ENCODE measurements around the gene DCHS2. TPM values are rescaled to one million over a fixed set of nuclear protein-coding genes. Genes with fewer than 3 reads are reported as not detected.

DCHS2 gene
- total and polyA plus RNA-seq, 2 experiments from 2014 or later: 0.21 to 7.6 TPM

- H3K4me1 Mint-ChIP-seq: no peaks in the 10 kb centered on the region
- Histone ChIP-seq H3K9me2 (ENCODE audit: insufficient read depth) (no peaks in the 10 kb centered on the region), H3K4me3 (no peak overlapping the region), H3K79me2 (replicated peaks; ENCODE audit: insufficient read depth) (no peaks in the 10 kb centered on the region), H2AFZ (no peak overlapping the region), H3K27me3 (ENCODE audit: insufficient read depth) (no peaks in the 10 kb centered on the region), H3F3A (replicated peaks; ENCODE audit: low read depth) (no peaks in the 10 kb centered on the region), H3K4me1 (ENCODE audit: insufficient read depth) (no peaks in the 10 kb centered on the region), H4K20me1 (replicated peaks; ENCODE audit: insufficient read depth) (no peaks in the 10 kb centered on the region), H3K4me2 (no peak overlapping the region), H3K27ac (ENCODE audit: low read depth) (no peak overlapping the region), H3K36me3 (ENCODE audit: insufficient read depth) (no peaks in the 10 kb centered on the region)
- no peaks in the 10 kb centered on the region for H3K9me3 Mint-ChIP-seq
- no peak for ATAC-seq
- H3K36me3 Mint-ChIP-seq (ENCODE audit: low read depth): no peaks in the 10 kb centered on the region
- H3K4me3 Mint-ChIP-seq: no peak overlapping the region
- H3K27ac Mint-ChIP-seq: no peak overlapping the region
- peaks cover 2% of the 10 kb centered on the region for H3K27me3 Mint-ChIP-seq (ENCODE audit: insufficient read depth, low read depth, poor library complexity)
- no peak for TF ChIP-seq STAT1 (IDR thresholded peaks at IDR 0.05; ENCODE audit: unreplicated experiment)
- TF ChIP-seq JUNB (IDR thresholded peaks at IDR 0.05; ENCODE audit: unreplicated experiment): no peak
- no peak for TF ChIP-seq EZH2 (IDR thresholded peaks at IDR 0.05; ENCODE audit: low read depth, unreplicated experiment)
- TF ChIP-seq, protein P1, sequence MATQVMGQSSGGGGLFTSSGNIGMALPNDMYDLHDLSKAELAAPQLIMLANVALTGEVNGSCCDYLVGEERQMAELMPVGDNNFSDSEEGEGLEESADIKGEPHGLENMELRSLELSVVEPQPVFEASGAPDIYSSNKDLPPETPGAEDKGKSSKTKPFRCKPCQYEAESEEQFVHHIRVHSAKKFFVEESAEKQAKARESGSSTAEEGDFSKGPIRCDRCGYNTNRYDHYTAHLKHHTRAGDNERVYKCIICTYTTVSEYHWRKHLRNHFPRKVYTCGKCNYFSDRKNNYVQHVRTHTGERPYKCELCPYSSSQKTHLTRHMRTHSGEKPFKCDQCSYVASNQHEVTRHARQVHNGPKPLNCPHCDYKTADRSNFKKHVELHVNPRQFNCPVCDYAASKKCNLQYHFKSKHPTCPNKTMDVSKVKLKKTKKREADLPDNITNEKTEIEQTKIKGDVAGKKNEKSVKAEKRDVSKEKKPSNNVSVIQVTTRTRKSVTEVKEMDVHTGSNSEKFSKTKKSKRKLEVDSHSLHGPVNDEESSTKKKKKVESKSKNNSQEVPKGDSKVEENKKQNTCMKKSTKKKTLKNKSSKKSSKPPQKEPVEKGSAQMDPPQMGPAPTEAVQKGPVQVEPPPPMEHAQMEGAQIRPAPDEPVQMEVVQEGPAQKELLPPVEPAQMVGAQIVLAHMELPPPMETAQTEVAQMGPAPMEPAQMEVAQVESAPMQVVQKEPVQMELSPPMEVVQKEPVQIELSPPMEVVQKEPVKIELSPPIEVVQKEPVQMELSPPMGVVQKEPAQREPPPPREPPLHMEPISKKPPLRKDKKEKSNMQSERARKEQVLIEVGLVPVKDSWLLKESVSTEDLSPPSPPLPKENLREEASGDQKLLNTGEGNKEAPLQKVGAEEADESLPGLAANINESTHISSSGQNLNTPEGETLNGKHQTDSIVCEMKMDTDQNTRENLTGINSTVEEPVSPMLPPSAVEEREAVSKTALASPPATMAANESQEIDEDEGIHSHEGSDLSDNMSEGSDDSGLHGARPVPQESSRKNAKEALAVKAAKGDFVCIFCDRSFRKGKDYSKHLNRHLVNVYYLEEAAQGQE (IDR thresholded peaks at IDR 0.05; ENCODE audit: unreplicated experiment): no peak
- DNase-seq (ENCODE audit: low spot score): no peak
Observed at GRCh38 chr4:154341448-154341847, 150.2 kb downstream of the DCHS2 start.

GRCh38 chr4:154335588-154335987 lies 156.0 kb downstream of the DCHS2 start:
- no peaks in the 10 kb centered on the region for H3K79me2 ChIP-seq (replicated peaks; ENCODE audit: insufficient read depth)
- H3K4me2 ChIP-seq: no peak overlapping the region
- no peak overlapping the region for H3K27ac ChIP-seq (ENCODE audit: low read depth)
- H2AFZ ChIP-seq: no peak overlapping the region
- H3K4me3 Mint-ChIP-seq: no peak overlapping the region
- H3K27ac Mint-ChIP-seq: no peak overlapping the region
- peaks cover 11% of the 10 kb centered on the region for H3K27me3 Mint-ChIP-seq (ENCODE audit: insufficient read depth, low read depth, poor library complexity)
- H3K9me2 ChIP-seq (ENCODE audit: insufficient read depth): no peaks in the 10 kb centered on the region
- no peaks in the 10 kb centered on the region for H3F3A ChIP-seq (replicated peaks; ENCODE audit: low read depth)
- peaks cover 5% of the 10 kb centered on the region for H3K4me1 ChIP-seq (ENCODE audit: insufficient read depth)
- DNase-seq (ENCODE audit: low spot score) (no peak), ATAC-seq (no peak)
- no peaks in the 10 kb centered on the region for H3K36me3 Mint-ChIP-seq (ENCODE audit: low read depth)
- no peak overlapping the region for H3K4me3 ChIP-seq
- H3K4me1 Mint-ChIP-seq: peaks cover 3% of the 10 kb centered on the region; the same call in 2 of the 3 replicates
- no peaks in the 10 kb centered on the region for H4K20me1 ChIP-seq (replicated peaks; ENCODE audit: insufficient read depth)
- H3K27me3 ChIP-seq (ENCODE audit: insufficient read depth): peaks cover 22% of the 10 kb centered on the region
- H3K36me3 ChIP-seq (ENCODE audit: insufficient read depth): no peaks in the 10 kb centered on the region
- no peaks in the 10 kb centered on the region for H3K9me3 Mint-ChIP-seq
- no peak for TF ChIP-seq STAT1 (IDR thresholded peaks at IDR 0.05; ENCODE audit: unreplicated experiment)
- TF ChIP-seq NANOG (IDR thresholded peaks at IDR 0.05; ENCODE audit: borderline replicate concordance): no peak
- TF ChIP-seq, protein P1 (IDR thresholded peaks at IDR 0.05; ENCODE audit: unreplicated experiment): no peak
- TF ChIP-seq JUNB (IDR thresholded peaks at IDR 0.05; ENCODE audit: unreplicated experiment): no peak
- TF ChIP-seq ZNF114 (CRISPR knock-in tag; IDR thresholded peaks at IDR 0.05): no peak
- no peak for TF ChIP-seq EZH2 (IDR thresholded peaks at IDR 0.05; ENCODE audit: low read depth, unreplicated experiment)
- TF ChIP-seq, protein P2, sequence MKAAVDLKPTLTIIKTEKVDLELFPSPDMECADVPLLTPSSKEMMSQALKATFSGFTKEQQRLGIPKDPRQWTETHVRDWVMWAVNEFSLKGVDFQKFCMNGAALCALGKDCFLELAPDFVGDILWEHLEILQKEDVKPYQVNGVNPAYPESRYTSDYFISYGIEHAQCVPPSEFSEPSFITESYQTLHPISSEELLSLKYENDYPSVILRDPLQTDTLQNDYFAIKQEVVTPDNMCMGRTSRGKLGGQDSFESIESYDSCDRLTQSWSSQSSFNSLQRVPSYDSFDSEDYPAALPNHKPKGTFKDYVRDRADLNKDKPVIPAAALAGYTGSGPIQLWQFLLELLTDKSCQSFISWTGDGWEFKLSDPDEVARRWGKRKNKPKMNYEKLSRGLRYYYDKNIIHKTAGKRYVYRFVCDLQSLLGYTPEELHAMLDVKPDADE (IDR thresholded peaks at IDR 0.05): no peak
- no peak for TF ChIP-seq ZNF331 (CRISPR knock-in tag; IDR thresholded peaks at IDR 0.05; ENCODE audit: low read depth)

Data from GM23338 (cell line).